Lower lobe of right lung (tissue), 1 donor: ENCODE measurements around the gene TMEM185A. TPM values are rescaled to one million over a fixed set of nuclear protein-coding genes. Genes with fewer than 3 reads are reported as not detected.

ENCODE experiments used
- total RNA-seq: library from RNA; stranded (reverse); fragmentation: NEBNext Ultra II Directional; extraction: Animal tissue kit (Norgen Biotek cat#: 25700); gene quantifications from one replicate; pipeline ENCODE4 v1.2.1, GENCODE V29; 2021
- donor health status: DM: no; HTN: yes; CAD: no; lungs with severe emphysema.

The TMEM185A gene
- total RNA-seq, 1 donor from 2014 or later: 19.9 TPM

Other genes starting within 250 kb of the TMEM185A start
- gene IDS, start 126.5 kb downstream of the TMEM185A start, total RNA-seq: 88.6 TPM
- gene EOLA1, start 90.8 kb downstream of the TMEM185A start, total RNA-seq: 19.8 TPM
- not detected for gene HSFX3, start 81.9 kb downstream of the TMEM185A start, total RNA-seq
- gene MAGEA9B, start 44.3 kb downstream of the TMEM185A start, total RNA-seq: not detected
- not detected for gene HSFX2, start 36.5 kb downstream of the TMEM185A start, total RNA-seq
- not detected for gene MAGEA11, start 80.3 kb upstream of the TMEM185A start, total RNA-seq
- 2.2 TPM for gene HSFX1, start 142.3 kb upstream of the TMEM185A start, total RNA-seq
- gene MAGEA9, start 150.1 kb upstream of the TMEM185A start, total RNA-seq: not detected
- not detected for gene MAGEA8, start 249.4 kb upstream of the TMEM185A start, total RNA-seq